Colonic mucosa (tissue), 4 donors: Measurements from ENCODE around the gene CCDC190. TPM values are rescaled to one million over a fixed set of nuclear protein-coding genes. Genes with fewer than 3 reads are reported as not detected.
"Not testable (repeated sequence)": the region's sequence is repeated elsewhere in the genome, so short reads cannot be mapped to it uniquely, and the experiment has no call there.

ENCODE experiments used
- DNase-seq: peaks from one replicate; pipeline ENCODE4 v3.0.0-alpha.2; 2020
- H3K27ac ChIP-seq: fragments of 200-600 bp; one replicate; pipeline ENCODE4 v1.8.0; 2021
- H3K27me3 ChIP-seq: fragments of 200-600 bp; one replicate; pipeline ENCODE4 v1.8.0; 2021
- H3K36me3 ChIP-seq: fragments of 200-600 bp; one replicate; pipeline ENCODE4 v1.8.0; 2021
- H3K4me1 ChIP-seq: fragments of 200-600 bp; one replicate; pipeline ENCODE4 v1.8.0; 2021; ENCODE audit warnings: mild to moderate bottlenecking
- H3K4me3 ChIP-seq: fragments of 200-600 bp; one replicate; pipeline ENCODE4 v1.8.0; 2021
- H3K9ac ChIP-seq, 2 donors: one replicate each; pipeline ENCODE4 v1.7.0; 2013; ENCODE audit warnings: control low read depth in 2 of 2, low read depth in 2 of 2, low read length in 2 of 2
- H3K9me3 ChIP-seq: fragments of 200-600 bp; one replicate; pipeline ENCODE4 v1.8.0; 2021
- CTCF ChIP-seq: fragments of 200-600 bp; IDR thresholded peaks from one replicate; pipeline ENCODE4 v1.8.0; 2022; ENCODE audit warnings: antibody characterized with exemption, mild to moderate bottlenecking
- intact Hi-C: fragments of 100-400 bp; cut with DNase I; formaldehyde crosslinking; loops from one replicate; pipeline ENCODE4 v1.14.1; 2022
- total RNA-seq, 2 donors: library from RNA; stranded (reverse); fragmentation: NEBNext Ultra II Directional in 1 of 2; extraction: Animal tissue kit (Norgen Biotek cat#: 25700) in 1 of 2; gene quantifications; one replicate each; pipeline ENCODE4 v1.2.1, GENCODE V29; 2021
- donor health status: healthy.
- donor health status: DM: no; HTN: no; CAD: no.
- donor health status: DM: no; HTN: no; CAD: no.

CCDC190 gene
- total RNA-seq, 2 donors from 2014 or later = not detected

- peak; percentile 51 for DNase-seq
- intact Hi-C loops = loop anchor here (2.0 to 5.0 kb wide), 2 partner anchors 297 to 439 kb away; no protein-coding TSS in a partner anchor
Observed at GRCh38 chr1:162878000-162878596, 17.1 kb upstream of the CCDC190 start.

DNA sequence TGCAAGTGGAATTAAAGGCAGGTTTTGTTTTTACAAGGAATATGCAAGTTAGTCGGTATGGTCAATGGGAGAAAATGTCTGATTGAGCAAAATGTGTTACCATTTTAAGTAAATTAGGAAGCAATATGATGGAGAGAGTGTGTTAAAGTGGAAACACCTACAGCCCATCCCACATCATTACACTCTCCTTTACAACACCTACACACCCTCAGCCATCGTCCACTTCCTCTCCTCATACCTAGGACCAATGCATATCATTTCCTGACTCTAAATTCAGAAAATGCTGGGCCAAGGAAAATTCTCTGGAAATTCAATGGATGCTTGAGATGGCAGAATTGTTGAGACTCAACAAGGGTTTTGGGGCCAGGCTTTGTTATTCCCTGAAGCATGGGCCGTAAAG is 16.4 kb upstream of the CCDC190 start:
- Histone ChIP-seq H3K27ac (no peak overlapping the region), H3K27me3 (no peaks in the 10 kb centered on the region), H3K4me3 (no peak overlapping the region), H3K4me1 (no peaks in the 10 kb centered on the region), H3K36me3 (no peaks in the 10 kb centered on the region), H3K9ac (no peak overlapping the region), H3K9me3 (no peaks in the 10 kb centered on the region)
- TF ChIP-seq CTCF = no peak
- DNase-seq = no peak
- intact Hi-C loops = loop anchor here (5.0 kb wide), 1 partner anchor 440 kb away; no protein-coding TSS in a partner anchor

More at GRCh38 chr1:162878000-162878596, 17.1 kb upstream of the CCDC190 start:
- H3K36me3 ChIP-seq = no peaks in the 10 kb centered on the region
- H3K27ac ChIP-seq = no peak overlapping the region
- no peaks in the 10 kb centered on the region for H3K9me3 ChIP-seq
- no peaks in the 10 kb centered on the region for H3K27me3 ChIP-seq
- peak; percentile 19 for TF ChIP-seq CTCF
- H3K9ac ChIP-seq = no peak overlapping the region
- H3K4me3 ChIP-seq = no peak overlapping the region
- H3K4me1 ChIP-seq = no peaks in the 10 kb centered on the region

- H3K27ac ChIP-seq = no peak overlapping the region
- H3K9me3 ChIP-seq = no peaks in the 10 kb centered on the region
- no peak for TF ChIP-seq CTCF
- no peak overlapping the region for H3K4me3 ChIP-seq
- H3K36me3 ChIP-seq = no peaks in the 10 kb centered on the region
- DNase-seq = no peak
- intact Hi-C loops = loop anchor here (5.0 kb wide), 1 partner anchor 441 kb away; no protein-coding TSS in a partner anchor
- no peaks in the 10 kb centered on the region for H3K4me1 ChIP-seq
- no peaks in the 10 kb centered on the region for H3K27me3 ChIP-seq
- no peak overlapping the region for H3K9ac ChIP-seq
Observed at GRCh38 chr1:162876751-162877150, 15.8 kb upstream of the CCDC190 start.

DNA sequence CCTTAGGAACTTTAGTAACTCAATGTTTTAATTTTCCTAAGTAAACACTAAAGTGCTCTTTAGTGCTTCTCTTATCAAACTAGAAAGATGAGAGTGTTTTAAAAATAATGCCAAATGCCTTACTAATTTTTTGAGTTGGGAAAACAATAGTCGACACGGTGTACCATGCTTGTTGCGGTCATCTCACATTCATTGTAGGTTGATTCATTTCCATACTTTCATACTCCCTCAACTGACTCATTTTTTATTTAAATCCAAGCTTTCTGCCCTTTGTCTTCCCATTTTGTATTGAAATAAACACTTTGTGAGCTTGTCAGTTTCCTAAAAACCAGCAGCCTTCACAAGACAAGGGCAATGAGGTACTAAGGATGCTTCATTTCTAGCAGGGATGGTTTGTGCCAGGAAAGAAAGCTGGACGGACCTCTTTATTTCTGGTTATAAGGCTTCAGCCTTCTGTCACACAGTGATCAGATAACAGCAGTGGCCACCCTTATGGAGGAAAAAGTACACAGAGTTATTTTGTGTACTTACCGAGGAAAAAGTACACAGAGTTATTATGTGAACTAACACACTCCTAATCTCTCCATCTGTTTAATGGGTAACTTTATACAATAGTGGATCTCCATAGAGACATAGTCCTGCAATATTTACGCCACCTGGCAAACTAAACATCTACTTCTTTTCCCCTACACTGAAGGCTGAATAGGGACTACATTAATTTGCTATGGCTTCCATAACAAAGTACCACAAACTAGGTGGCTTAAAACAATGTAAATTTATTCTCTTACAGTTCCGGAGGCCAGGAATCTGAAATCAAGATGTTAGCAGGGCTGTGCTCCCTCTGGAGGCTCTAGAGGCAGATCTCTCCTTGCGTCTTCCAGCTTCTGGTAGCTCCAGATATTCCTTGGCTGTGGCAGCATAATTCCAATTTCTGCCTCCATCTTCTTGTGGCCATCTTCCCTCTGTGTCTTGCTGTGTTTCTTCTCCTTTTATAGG is 13.0 kb upstream of the CCDC190 start:
- H3K9ac ChIP-seq = no peak overlapping the region
- H3K4me3 ChIP-seq = no peak overlapping the region
- no peaks in the 10 kb centered on the region for H3K36me3 ChIP-seq
- H3K27me3 ChIP-seq = no peaks in the 10 kb centered on the region
- no peaks in the 10 kb centered on the region for H3K9me3 ChIP-seq
- no peaks in the 10 kb centered on the region for H3K4me1 ChIP-seq
- TF ChIP-seq CTCF = no peak
- H3K27ac ChIP-seq = no peak overlapping the region
- no peak for DNase-seq
- intact Hi-C loops = no loop called here

DNA sequence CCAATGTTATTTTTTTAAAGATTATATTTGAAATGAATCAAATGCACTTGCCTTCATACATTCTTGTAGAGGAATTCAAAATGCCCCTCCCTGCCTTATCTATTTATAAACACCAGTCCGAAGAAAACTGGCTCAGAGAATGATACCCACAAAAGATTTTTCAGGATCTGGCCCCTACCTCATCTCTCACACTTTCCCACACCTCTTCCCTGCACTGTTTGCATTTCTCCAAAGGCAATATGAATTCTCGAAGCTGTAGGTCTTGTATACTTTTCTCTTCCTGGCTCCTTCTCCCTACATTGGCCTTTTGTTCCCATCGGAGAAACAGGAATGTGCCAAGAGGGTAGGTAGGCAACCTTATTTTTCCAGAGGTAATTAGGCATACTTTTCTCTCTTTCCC is 12.0 kb upstream of the CCDC190 start:
- no peak overlapping the region for H3K27ac ChIP-seq
- no peaks in the 10 kb centered on the region for H3K27me3 ChIP-seq
- H3K4me1 ChIP-seq = no peaks in the 10 kb centered on the region
- TF ChIP-seq CTCF = no peak
- intact Hi-C loops = no loop called here
- no peak overlapping the region for H3K9ac ChIP-seq
- H3K36me3 ChIP-seq = no peaks in the 10 kb centered on the region
- no peak for DNase-seq
- no peaks in the 10 kb centered on the region for H3K9me3 ChIP-seq
- H3K4me3 ChIP-seq = no peak overlapping the region

- H3K36me3 ChIP-seq, H3K4me1 ChIP-seq, H3K9me3 ChIP-seq, DNase-seq, H3K27ac ChIP-seq, H3K27me3 ChIP-seq, H3K4me3 ChIP-seq, H3K9ac ChIP-seq, intact Hi-C loops: not testable (repeated sequence)
Observed at GRCh38 chr1:162871417-162871816, 10.4 kb upstream of the CCDC190 start.
